GM18951 (cell line): ENCODE results near the gene MST1.

ENCODE experiments used
- POLR2A ChIP-seq: IDR thresholded peaks from 4 replicates; pipeline ENCODE4 v1.6.1; 2011; ENCODE audit warnings: mild to moderate bottlenecking; ENCODE audit not compliant: insufficient read length, insufficient read depth; ENCODE audit errors: extremely low read depth
- in situ Hi-C: fragments of 300-500 bp; cut with MboI; formaldehyde crosslinking; loops from one replicate; pipeline ENCODE4 v1.12.0; 2022; ENCODE audit warnings: low sequenced_read_pairs, mixed read lengths, inconsistent platforms; ENCODE audit not compliant: unreplicated experiment

Gene MST1

GRCh38 chr3:49654176-49654825 is 35.0 kb downstream of the MST1 start:
- TF ChIP-seq POLR2A, result no peak
- in situ Hi-C loops, result no loop called here

DNA sequence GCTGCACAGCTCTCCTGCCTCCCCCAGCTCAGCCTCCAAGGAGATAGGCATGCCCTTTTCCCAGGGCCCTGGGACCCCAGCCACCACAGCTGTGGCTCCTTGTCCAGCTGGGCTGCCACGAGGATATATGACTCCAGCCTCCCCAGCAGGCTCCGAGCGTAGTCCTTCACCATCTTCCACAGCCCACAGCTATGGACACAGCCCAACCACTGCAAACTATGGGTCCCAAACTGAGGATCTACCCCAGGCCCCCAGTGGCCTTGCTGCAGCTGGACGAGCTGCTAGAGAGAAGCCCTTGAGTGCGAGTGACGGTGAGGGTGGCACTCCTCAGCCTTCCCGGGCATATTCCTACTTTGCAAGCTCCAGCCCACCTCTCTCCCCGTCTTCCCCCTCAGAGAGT is 35.7 kb downstream of the MST1 start:
- in situ Hi-C loops, result no loop called here
- TF ChIP-seq POLR2A, result no peak

DNA sequence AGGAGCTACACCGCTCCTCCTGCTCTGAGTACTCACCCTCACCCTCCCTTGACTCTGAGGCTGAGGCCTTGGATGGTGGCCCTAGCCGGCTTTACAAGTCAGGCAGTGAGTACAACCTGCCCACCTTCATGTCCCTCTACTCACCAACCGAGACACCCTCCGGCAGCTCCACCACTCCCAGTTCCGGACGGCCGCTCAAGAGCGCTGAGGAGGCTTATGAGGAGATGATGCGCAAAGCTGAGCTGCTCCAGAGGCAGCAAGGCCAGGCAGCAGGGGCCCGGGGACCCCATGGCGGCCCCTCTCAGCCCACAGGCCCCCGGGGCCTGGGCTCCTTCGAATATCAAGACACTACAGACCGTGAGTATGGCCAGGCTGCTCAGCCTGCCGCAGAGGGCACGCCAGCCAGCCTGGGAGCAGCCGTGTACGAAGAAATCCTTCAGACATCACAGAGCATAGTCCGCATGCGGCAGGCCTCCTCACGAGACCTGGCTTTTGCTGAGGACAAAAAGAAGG is 36.3 kb downstream of the MST1 start:
- TF ChIP-seq POLR2A, result no peak
- in situ Hi-C loops, result no loop called here

GRCh38 chr3:49652218-49652902 is 36.9 kb downstream of the MST1 start:
- no peak for TF ChIP-seq POLR2A
- in situ Hi-C loops, result no loop called here

GRCh38 chr3:49650637-49651036 is 38.6 kb downstream of the MST1 start:
- no peak for TF ChIP-seq POLR2A
- in situ Hi-C loops, result no loop called here

GRCh38 chr3:49650177-49650576 is 39.1 kb downstream of the MST1 start:
- in situ Hi-C loops, result no loop called here
- no peak for TF ChIP-seq POLR2A

- in situ Hi-C loops, result no loop called here
- no peak for TF ChIP-seq POLR2A
Observed at GRCh38 chr3:49649576-49649975, 39.7 kb downstream of the MST1 start.

GRCh38 chr3:49648354-49649019 is 40.8 kb downstream of the MST1 start:
- in situ Hi-C loops, result no loop called here
- TF ChIP-seq POLR2A, result no peak

DNA sequence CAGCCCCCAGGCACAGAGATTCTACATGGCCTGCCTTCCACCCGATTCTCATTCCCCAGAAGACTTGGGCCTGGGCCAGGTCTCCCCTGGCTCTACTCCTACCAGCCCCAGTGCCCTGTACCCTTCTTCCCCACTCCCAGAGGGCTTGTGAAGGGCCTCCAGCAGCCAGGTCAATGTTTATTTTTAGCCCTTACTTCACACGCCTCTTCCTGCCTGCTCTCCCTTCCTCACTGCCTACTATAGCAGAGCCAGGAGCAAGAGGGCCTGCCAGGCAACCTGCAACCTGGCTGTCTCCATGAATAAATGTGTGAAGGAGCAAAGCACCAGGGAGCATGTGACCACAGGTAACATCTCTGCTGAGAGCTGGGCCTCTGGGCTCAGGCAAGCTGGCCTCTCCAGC is 41.5 kb downstream of the MST1 start:
- in situ Hi-C loops, result no loop called here

DNA sequence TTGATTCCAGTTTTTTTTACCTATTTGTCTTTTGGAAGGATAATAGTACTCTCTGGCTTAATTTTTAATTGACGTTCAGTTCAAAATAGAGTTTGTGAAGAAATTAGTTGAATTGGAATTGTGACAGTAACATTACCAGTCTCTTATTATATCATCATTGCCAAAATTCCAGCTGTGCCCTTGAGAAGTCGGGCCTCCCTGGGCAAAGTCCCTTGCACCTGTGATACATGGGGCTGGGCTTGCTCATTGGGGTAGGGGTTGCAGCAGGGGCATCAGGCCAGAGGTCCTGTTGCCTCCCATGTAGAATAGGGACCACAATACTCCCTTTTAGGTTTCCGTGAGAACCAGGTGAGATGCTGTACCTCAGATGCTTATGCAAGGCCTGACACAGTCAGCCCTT is 43.0 kb downstream of the MST1 start:
- no peak for TF ChIP-seq POLR2A

More for the DNA sequence above, 41.5 kb downstream of the MST1 start:
- TF ChIP-seq POLR2A, result no peak

DNA sequence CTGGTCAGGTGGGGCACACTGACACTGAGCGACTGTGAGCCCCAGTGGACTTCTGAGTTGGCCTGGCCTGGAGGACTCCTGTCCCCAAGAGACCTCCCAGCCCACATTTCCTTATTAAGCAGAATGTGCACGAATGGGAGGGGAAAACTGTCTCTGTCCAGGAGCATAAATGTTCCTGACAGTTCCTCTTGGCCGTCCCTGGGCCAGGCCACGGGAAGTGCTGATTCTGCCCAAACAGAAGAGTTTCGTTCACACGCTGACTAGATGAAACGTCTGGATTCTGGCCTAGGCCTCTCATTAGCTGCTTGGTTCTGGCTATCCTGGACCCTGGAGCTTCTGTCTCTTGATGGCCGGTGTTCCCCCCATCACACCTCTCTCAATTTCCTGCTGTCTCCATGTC is 44.6 kb downstream of the MST1 start:
- in situ Hi-C loops, result no loop called here
- no peak for TF ChIP-seq POLR2A

More for the DNA sequence above, 43.0 kb downstream of the MST1 start:
- in situ Hi-C loops, result no loop called here

DNA sequence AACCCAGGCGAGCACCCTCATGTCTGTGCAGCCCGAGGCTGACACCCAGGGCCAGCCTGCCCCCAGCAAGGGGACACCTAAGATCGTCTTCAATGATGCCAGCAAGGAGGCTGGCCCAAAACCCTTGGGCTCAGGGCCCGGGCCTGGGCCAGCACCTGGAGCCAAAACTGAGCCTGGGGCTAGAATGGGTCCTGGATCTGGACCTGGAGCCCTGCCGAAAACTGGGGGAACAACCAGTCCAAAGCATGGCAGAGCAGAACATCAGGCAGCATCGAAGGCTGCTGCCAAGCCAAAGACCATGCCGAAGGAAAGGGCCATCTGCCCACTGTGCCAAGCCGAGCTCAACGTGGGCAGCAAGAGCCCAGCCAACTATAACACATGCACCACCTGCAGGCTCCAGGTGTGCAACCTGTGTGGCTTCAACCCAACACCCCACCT is 46.5 kb downstream of the MST1 start:
- in situ Hi-C loops, result no loop called here

GRCh38 chr3:49641921-49642707 is 47.2 kb downstream of the MST1 start:
- in situ Hi-C loops, result no loop called here
- TF ChIP-seq POLR2A, result no peak

More for the DNA sequence above, 46.5 kb downstream of the MST1 start:
- TF ChIP-seq POLR2A, result no peak
